ENCODE results near the gene CLRN2.

- TF ChIP-seq, protein P1, sequence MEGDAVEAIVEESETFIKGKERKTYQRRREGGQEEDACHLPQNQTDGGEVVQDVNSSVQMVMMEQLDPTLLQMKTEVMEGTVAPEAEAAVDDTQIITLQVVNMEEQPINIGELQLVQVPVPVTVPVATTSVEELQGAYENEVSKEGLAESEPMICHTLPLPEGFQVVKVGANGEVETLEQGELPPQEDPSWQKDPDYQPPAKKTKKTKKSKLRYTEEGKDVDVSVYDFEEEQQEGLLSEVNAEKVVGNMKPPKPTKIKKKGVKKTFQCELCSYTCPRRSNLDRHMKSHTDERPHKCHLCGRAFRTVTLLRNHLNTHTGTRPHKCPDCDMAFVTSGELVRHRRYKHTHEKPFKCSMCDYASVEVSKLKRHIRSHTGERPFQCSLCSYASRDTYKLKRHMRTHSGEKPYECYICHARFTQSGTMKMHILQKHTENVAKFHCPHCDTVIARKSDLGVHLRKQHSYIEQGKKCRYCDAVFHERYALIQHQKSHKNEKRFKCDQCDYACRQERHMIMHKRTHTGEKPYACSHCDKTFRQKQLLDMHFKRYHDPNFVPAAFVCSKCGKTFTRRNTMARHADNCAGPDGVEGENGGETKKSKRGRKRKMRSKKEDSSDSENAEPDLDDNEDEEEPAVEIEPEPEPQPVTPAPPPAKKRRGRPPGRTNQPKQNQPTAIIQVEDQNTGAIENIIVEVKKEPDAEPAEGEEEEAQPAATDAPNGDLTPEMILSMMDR (IDR thresholded peaks at IDR 0.05; ENCODE audit: extremely low read depth in 1 of 2, insufficient read depth in 1 of 2, low read depth in 1 of 2, low read length in 2 of 2): no peak
- TF ChIP-seq EZH2 (IDR thresholded peaks at IDR 0.05; ENCODE audit: borderline replicate concordance, low read depth, low read length, severe bottlenecking) (no peak), POLR2A (IDR thresholded peaks at IDR 0.05; ENCODE audit: low read depth, low read length) (no peak)
Observed at GRCh38 chr4:17558941-17559708, 44.2 kb downstream of the CLRN2 start.
